Activated CD4-positive, alpha-beta T cell treated with anti-CD3 and anti-CD28 coated beads for 48 hours (primary cell): ENCODE data around the gene LRRC1.
A peak's percentile ranks its signal among the peaks of the same experiment; 100 is the strongest.

Experiments used
- DNase-seq: peaks from one replicate; pipeline ENCODE4 v3.0.0-alpha.2; 2020

Gene LRRC1

GRCh38 chr6:53851561-53851960 is 56.8 kb downstream of the LRRC1 start:
- no peak for DNase-seq

GRCh38 chr6:53852805-53853204 is 58.0 kb downstream of the LRRC1 start:
- DNase-seq = no peak

- no peak for DNase-seq
Observed at GRCh38 chr6:53854843-53855567, 60.2 kb downstream of the LRRC1 start.

GRCh38 chr6:53855940-53856339 is 61.1 kb downstream of the LRRC1 start:
- no peak for DNase-seq

- no peak for DNase-seq
Observed at GRCh38 chr6:53857318-53858094, 62.7 kb downstream of the LRRC1 start.

GRCh38 chr6:53858196-53858595 is 63.4 kb downstream of the LRRC1 start:
- DNase-seq = no peak

GRCh38 chr6:53858913-53859312 is 64.1 kb downstream of the LRRC1 start:
- no peak for DNase-seq

GRCh38 chr6:53860511-53860910 is 65.7 kb downstream of the LRRC1 start:
- DNase-seq = no peak

GRCh38 chr6:53861518-53861917 is 66.7 kb downstream of the LRRC1 start:
- no peak for DNase-seq

GRCh38 chr6:53862662-53863462 is 68.1 kb downstream of the LRRC1 start:
- DNase-seq = no peak

- no peak for DNase-seq
Observed at GRCh38 chr6:53864781-53865180, 70.0 kb downstream of the LRRC1 start.

GRCh38 chr6:53866226-53866625 is 71.4 kb downstream of the LRRC1 start:
- DNase-seq = no peak

GRCh38 chr6:53868626-53869025 is 73.8 kb downstream of the LRRC1 start:
- DNase-seq = no peak

- DNase-seq = no peak
Observed at GRCh38 chr6:53869964-53870363, 75.2 kb downstream of the LRRC1 start.

GRCh38 chr6:53873922-53874321 is 79.1 kb downstream of the LRRC1 start:
- no peak for DNase-seq

GRCh38 chr6:53874964-53875363 is 80.2 kb downstream of the LRRC1 start:
- no peak for DNase-seq

GRCh38 chr6:53877151-53877550 is 82.3 kb downstream of the LRRC1 start:
- DNase-seq = no peak

GRCh38 chr6:53878808-53879207 is 84.0 kb downstream of the LRRC1 start:
- DNase-seq = no peak

GRCh38 chr6:53879608-53880007 is 84.8 kb downstream of the LRRC1 start:
- no peak for DNase-seq

- no peak for DNase-seq
Observed at GRCh38 chr6:53887316-53887715, 92.5 kb downstream of the LRRC1 start.

GRCh38 chr6:53888931-53889330 is 94.1 kb downstream of the LRRC1 start:
- no peak for DNase-seq

GRCh38 chr6:53889365-53889764 is 94.6 kb downstream of the LRRC1 start:
- DNase-seq = no peak

- DNase-seq = no peak
Observed at GRCh38 chr6:53892707-53893106, 97.9 kb downstream of the LRRC1 start.

GRCh38 chr6:53894091-53894490 is 99.3 kb downstream of the LRRC1 start:
- DNase-seq = peak; percentile 78
